HepG2 (cell line): ENCODE data around the gene OAF. TPM values are rescaled to one million over a fixed set of nuclear protein-coding genes. Genes with fewer than 3 reads are reported as not detected.

ENCODE experiments used
- AHR ChIP-seq: IDR thresholded peaks from 2 replicates; pipeline ENCODE4 v1.6.1; 2018; ENCODE audit warnings: missing genetic modification reagents, missing compliant biosample characterization
- KLF6 ChIP-seq: IDR thresholded peaks from 2 replicates; pipeline ENCODE4 v1.8.0; 2016; ENCODE audit warnings: missing biosample characterization, missing genetic modification reagents
- NFIC ChIP-seq: IDR thresholded peaks from 2 replicates; pipeline ENCODE4 v1.6.1; 2012; ENCODE audit warnings: mild to moderate bottlenecking, low read length, inconsistent platforms
- NR2F1 ChIP-seq, 2 experiments: fragments of 450-650 bp in 1 of 2; formaldehyde crosslinking in 1 of 2; IDR thresholded peaks; 2 replicates each; pipeline versions ENCODE4 v1.5.0 to v1.6.1; 2016 to 2020; ENCODE audit warnings: mild to moderate bottlenecking in 1 of 2, missing compliant biosample characterization in 1 of 2, missing genetic modification reagents in 1 of 2, moderate library complexity in 1 of 2
- RBAK ChIP-seq: sonication (generic); formaldehyde crosslinking; IDR thresholded peaks from 2 replicates; pipeline ENCODE4 v1.5.1; 2020; ENCODE audit warnings: mild to moderate bottlenecking, missing genetic modification reagents
- RFX5 ChIP-seq: IDR thresholded peaks from 2 replicates; pipeline ENCODE4 v1.6.1; 2011; ENCODE audit warnings: low read depth, low read length, improper control_type of control experiment
- SMAD9 ChIP-seq: sonication (generic); formaldehyde crosslinking; IDR thresholded peaks from 2 replicates; pipeline ENCODE4 v1.5.1; 2020; ENCODE audit warnings: mild to moderate bottlenecking, missing genetic modification reagents
- SOX5 ChIP-seq: IDR thresholded peaks from 2 replicates; pipeline ENCODE4 v1.6.1; 2016; ENCODE audit warnings: borderline replicate concordance
- YEATS4 ChIP-seq: sonication (generic); formaldehyde crosslinking; IDR thresholded peaks from 2 replicates; pipeline ENCODE4 v1.4.0; 2020; ENCODE audit warnings: missing genetic modification reagents, borderline replicate concordance
- ZFX ChIP-seq: sonication (generic); formaldehyde crosslinking; IDR thresholded peaks from 2 replicates; pipeline ENCODE4 v1.4.0; 2020; ENCODE audit warnings: mild to moderate bottlenecking, low read depth, missing genetic modification reagents, moderate library complexity
- ZNF138 ChIP-seq: sonication (generic); formaldehyde crosslinking; IDR thresholded peaks from 2 replicates; pipeline ENCODE4 v1.5.0; 2020; ENCODE audit warnings: mild to moderate bottlenecking, low read depth, missing genetic modification reagents
- ZNF329 ChIP-seq: sonication (generic); formaldehyde crosslinking; IDR thresholded peaks from 2 replicates; pipeline ENCODE4 v1.9.0; 2021; ENCODE audit warnings: low read depth, mild to moderate bottlenecking, missing genetic modification reagents
- ZNF432 ChIP-seq: sonication (generic); formaldehyde crosslinking; IDR thresholded peaks from 2 replicates; pipeline ENCODE4 v1.5.0; 2020; ENCODE audit warnings: missing genetic modification reagents, mild to moderate bottlenecking, borderline replicate concordance
- ZNF790 ChIP-seq: sonication (generic); formaldehyde crosslinking; IDR thresholded peaks from 2 replicates; pipeline ENCODE4 v1.8.0; 2022; ENCODE audit warnings: missing genetic modification reagents, mild to moderate bottlenecking, borderline replicate concordance
- polyA plus RNA-seq, 8 experiments: library from polyadenylated mRNA; depleted of rRNA in 3 of 8; stranded (reverse) in 7 of 8; unstranded in 1 of 8; fragments of >200 nt; fragmentation: Illumina TruSeq in 4 of 8; extraction: Trizol in 4 of 8; gene quantifications; 2 replicates each; pipeline versions ENCODE4 v1.2.1 to v1.2.3, GENCODE V29; 2011 to 2016; ENCODE audit warnings: low read depth in 4 of 8, missing spikeins in 1 of 8, mixed read lengths in 1 of 8; ENCODE audit not compliant: insufficient read depth in 1 of 8
- total RNA-seq, 5 experiments: library from RNA; depleted of rRNA; stranded (reverse); fragments of >200 nt; fragmentation: Illumina TruSeq; extraction: Trizol; gene quantifications; 2 replicates each; pipeline ENCODE4 v1.2.3, GENCODE V29; 2016; ENCODE audit warnings: low read depth in 1 of 5
- TF ChIP-seq, protein P1 (sequence below): sonication (generic); formaldehyde crosslinking; IDR thresholded peaks from 2 replicates; pipeline ENCODE4 v1.9.0; 2021; ENCODE audit warnings: missing genetic modification reagents, borderline replicate concordance
- TF ChIP-seq, protein P2 (sequence below): sonication (generic); formaldehyde crosslinking; IDR thresholded peaks from 2 replicates; pipeline ENCODE4 v1.4.0; 2020; ENCODE audit warnings: missing genetic modification reagents
- TF ChIP-seq, protein P3 (sequence below): sonication (generic); formaldehyde crosslinking; IDR thresholded peaks from 2 replicates; pipeline ENCODE4 v1.8.0; 2022; ENCODE audit warnings: missing genetic modification reagents, mild to moderate bottlenecking, moderate library complexity, borderline replicate concordance
- TF ChIP-seq, protein P4 (sequence below): sonication (generic); formaldehyde crosslinking; IDR thresholded peaks from 2 replicates; pipeline ENCODE4 v1.5.1; 2020; ENCODE audit warnings: missing genetic modification reagents, mild to moderate bottlenecking, borderline replicate concordance
- TF ChIP-seq, protein P5 (sequence below): sonication (generic); formaldehyde crosslinking; IDR thresholded peaks from 2 replicates; pipeline ENCODE4 v1.4.0; 2020; ENCODE audit warnings: missing genetic modification reagents

OAF gene
- total and polyA plus RNA-seq, 2 of the 13 experiments (the other 11 are each of a cell fraction or from before 2014, with no cell fraction given): 63.7 to 94.6 TPM

DNA sequence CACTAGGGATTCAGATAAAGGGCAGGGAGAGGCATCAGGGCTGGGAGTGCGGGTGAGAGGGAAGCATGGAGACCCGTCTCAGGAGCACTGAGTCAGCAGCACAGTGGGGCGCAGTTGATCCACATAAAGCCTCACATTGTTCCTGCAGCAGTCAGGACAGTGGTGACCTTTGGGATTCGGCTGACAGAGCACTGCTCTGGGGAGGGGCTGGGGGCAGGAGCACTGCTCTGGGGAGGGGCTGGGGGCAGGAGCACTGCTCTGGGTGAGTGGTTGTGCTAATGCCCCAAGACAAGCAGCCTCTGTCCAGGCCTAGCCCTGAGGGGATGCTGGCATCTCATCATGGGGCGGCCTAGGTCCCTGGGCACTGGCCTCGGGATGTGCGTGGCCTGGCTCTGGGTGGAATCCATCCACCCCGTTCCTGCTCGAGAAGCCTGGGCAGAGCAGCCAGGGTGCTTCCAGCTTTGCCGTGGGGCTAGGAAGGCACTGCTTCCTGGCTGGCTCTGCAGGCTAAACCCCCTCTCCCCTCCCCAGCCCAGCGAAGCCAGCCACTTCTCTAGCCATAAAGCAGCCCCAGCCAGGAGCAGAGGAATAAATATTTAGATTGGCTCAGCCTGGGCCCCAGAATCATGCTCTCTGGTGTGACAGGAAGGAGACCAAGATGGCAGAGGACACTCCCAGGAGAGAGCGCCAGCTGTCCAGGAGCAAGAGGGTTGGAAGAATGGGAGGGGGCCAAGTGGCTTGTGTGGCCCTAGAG is 7.3 kb downstream of the OAF start (continued):
- TF ChIP-seq, protein P1, sequence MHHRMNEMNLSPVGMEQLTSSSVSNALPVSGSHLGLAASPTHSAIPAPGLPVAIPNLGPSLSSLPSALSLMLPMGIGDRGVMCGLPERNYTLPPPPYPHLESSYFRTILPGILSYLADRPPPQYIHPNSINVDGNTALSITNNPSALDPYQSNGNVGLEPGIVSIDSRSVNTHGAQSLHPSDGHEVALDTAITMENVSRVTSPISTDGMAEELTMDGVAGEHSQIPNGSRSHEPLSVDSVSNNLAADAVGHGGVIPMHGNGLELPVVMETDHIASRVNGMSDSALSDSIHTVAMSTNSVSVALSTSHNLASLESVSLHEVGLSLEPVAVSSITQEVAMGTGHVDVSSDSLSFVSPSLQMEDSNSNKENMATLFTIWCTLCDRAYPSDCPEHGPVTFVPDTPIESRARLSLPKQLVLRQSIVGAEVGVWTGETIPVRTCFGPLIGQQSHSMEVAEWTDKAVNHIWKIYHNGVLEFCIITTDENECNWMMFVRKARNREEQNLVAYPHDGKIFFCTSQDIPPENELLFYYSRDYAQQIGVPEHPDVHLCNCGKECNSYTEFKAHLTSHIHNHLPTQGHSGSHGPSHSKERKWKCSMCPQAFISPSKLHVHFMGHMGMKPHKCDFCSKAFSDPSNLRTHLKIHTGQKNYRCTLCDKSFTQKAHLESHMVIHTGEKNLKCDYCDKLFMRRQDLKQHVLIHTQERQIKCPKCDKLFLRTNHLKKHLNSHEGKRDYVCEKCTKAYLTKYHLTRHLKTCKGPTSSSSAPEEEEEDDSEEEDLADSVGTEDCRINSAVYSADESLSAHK (CRISPR knock-in tag): no peak
- TF ChIP-seq ZNF432 (no peak), NR2F1 (CRISPR knock-in tag; IDR thresholded peaks at IDR 0.05) (no peak), ZNF329 (CRISPR knock-in tag) (no peak), YEATS4 (CRISPR knock-in tag) (no peak), SOX5 (peak; percentile 64; the same call in 1 of the 2 replicates), AHR (CRISPR knock-in tag) (no peak), SMAD9 (CRISPR knock-in tag) (no peak), ZNF790 (CRISPR knock-in tag) (no peak), RFX5 (no peak), KLF6 (CRISPR knock-in tag) (no peak), ZFX (CRISPR knock-in tag) (peak; percentile 66), ZNF138 (CRISPR knock-in tag) (no peak), NFIC (no peak), RBAK (CRISPR knock-in tag) (peak; percentile 91)
- TF ChIP-seq, protein P2, sequence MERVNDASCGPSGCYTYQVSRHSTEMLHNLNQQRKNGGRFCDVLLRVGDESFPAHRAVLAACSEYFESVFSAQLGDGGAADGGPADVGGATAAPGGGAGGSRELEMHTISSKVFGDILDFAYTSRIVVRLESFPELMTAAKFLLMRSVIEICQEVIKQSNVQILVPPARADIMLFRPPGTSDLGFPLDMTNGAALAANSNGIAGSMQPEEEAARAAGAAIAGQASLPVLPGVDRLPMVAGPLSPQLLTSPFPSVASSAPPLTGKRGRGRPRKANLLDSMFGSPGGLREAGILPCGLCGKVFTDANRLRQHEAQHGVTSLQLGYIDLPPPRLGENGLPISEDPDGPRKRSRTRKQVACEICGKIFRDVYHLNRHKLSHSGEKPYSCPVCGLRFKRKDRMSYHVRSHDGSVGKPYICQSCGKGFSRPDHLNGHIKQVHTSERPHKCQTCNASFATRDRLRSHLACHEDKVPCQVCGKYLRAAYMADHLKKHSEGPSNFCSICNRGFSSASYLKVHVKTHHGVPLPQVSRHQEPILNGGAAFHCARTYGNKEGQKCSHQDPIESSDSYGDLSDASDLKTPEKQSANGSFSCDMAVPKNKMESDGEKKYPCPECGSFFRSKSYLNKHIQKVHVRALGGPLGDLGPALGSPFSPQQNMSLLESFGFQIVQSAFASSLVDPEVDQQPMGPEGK (CRISPR knock-in tag): peak; percentile 95
- TF ChIP-seq, protein P3, sequence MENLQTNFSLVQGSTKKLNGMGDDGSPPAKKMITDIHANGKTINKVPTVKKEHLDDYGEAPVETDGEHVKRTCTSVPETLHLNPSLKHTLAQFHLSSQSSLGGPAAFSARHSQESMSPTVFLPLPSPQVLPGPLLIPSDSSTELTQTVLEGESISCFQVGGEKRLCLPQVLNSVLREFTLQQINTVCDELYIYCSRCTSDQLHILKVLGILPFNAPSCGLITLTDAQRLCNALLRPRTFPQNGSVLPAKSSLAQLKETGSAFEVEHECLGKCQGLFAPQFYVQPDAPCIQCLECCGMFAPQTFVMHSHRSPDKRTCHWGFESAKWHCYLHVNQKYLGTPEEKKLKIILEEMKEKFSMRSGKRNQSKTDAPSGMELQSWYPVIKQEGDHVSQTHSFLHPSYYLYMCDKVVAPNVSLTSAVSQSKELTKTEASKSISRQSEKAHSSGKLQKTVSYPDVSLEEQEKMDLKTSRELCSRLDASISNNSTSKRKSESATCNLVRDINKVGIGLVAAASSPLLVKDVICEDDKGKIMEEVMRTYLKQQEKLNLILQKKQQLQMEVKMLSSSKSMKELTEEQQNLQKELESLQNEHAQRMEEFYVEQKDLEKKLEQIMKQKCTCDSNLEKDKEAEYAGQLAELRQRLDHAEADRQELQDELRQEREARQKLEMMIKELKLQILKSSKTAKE: no peak
- TF ChIP-seq, protein P4, sequence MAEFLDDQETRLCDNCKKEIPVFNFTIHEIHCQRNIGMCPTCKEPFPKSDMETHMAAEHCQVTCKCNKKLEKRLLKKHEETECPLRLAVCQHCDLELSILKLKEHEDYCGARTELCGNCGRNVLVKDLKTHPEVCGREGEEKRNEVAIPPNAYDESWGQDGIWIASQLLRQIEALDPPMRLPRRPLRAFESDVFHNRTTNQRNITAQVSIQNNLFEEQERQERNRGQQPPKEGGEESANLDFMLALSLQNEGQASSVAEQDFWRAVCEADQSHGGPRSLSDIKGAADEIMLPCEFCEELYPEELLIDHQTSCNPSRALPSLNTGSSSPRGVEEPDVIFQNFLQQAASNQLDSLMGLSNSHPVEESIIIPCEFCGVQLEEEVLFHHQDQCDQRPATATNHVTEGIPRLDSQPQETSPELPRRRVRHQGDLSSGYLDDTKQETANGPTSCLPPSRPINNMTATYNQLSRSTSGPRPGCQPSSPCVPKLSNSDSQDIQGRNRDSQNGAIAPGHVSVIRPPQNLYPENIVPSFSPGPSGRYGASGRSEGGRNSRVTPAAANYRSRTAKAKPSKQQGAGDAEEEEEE (CRISPR knock-in tag): no peak
- TF ChIP-seq, protein P5, sequence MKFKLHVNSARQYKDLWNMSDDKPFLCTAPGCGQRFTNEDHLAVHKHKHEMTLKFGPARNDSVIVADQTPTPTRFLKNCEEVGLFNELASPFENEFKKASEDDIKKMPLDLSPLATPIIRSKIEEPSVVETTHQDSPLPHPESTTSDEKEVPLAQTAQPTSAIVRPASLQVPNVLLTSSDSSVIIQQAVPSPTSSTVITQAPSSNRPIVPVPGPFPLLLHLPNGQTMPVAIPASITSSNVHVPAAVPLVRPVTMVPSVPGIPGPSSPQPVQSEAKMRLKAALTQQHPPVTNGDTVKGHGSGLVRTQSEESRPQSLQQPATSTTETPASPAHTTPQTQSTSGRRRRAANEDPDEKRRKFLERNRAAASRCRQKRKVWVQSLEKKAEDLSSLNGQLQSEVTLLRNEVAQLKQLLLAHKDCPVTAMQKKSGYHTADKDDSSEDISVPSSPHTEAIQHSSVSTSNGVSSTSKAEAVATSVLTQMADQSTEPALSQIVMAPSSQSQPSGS: no peak
